Loucy (cell line): Measurements from ENCODE around the gene CYP3A5.

Experiments
- H2AFZ ChIP-seq: fragments of 200-600 bp; sonication (generic); 2 replicates; pipeline ENCODE4 v1.6.0; 2016; ENCODE audit warnings: antibody characterized with exemption, mild to moderate bottlenecking, low read length, moderate library complexity
- H3F3A ChIP-seq: fragments of 200-600 bp; 2 replicates; pipeline ENCODE4 v1.6.0; 2016; ENCODE audit warnings: antibody characterized with exemption, low read depth, mild to moderate bottlenecking
- H3K27me3 ChIP-seq: fragments of 200-600 bp; sonication (generic); 2 replicates; pipeline ENCODE4 v1.6.1; 2014; ENCODE audit warnings: low read length, mild to moderate bottlenecking; ENCODE audit not compliant: insufficient read depth, poor library complexity, severe bottlenecking
- H3K36me3 ChIP-seq: fragments of 200-600 bp; sonication (generic); 2 replicates; pipeline ENCODE4 v1.6.1; 2016; ENCODE audit warnings: low read length; ENCODE audit not compliant: insufficient read depth
- H3K4me1 ChIP-seq: fragments of 200-600 bp; sonication (generic); 2 replicates; pipeline ENCODE4 v1.5.1; 2014; ENCODE audit warnings: low read length, mild to moderate bottlenecking; ENCODE audit not compliant: insufficient read depth, poor library complexity, severe bottlenecking
- H3K4me2 ChIP-seq: fragments of 200-600 bp; sonication (generic); 2 replicates; pipeline ENCODE4 v1.6.0; 2014; ENCODE audit warnings: antibody characterized with exemption, low read length, low read depth, mild to moderate bottlenecking; ENCODE audit not compliant: poor library complexity, severe bottlenecking
- H3K4me3 ChIP-seq: fragments of 200-600 bp; sonication (generic); 2 replicates; pipeline ENCODE4 v1.5.1; 2014; ENCODE audit warnings: low read length, mild to moderate bottlenecking, mixed read lengths; ENCODE audit not compliant: poor library complexity, severe bottlenecking
- H3K79me2 ChIP-seq: fragments of 200-600 bp; sonication (generic); 2 replicates; pipeline ENCODE4 v1.6.1; 2014; ENCODE audit warnings: low read length; ENCODE audit not compliant: insufficient read depth
- H3K9ac ChIP-seq: fragments of 200-600 bp; sonication (generic); 2 replicates; pipeline ENCODE4 v1.6.0; 2014; ENCODE audit warnings: mild to moderate bottlenecking, low read depth, low read length, moderate library complexity; ENCODE audit not compliant: poor library complexity, severe bottlenecking
- H3K9me2 ChIP-seq: fragments of 200-600 bp; sonication (generic); replicated peaks from 2 replicates; pipeline ENCODE4 v1.6.1; 2016; ENCODE audit warnings: low read depth, low read length, mixed read lengths
- H3K9me3 ChIP-seq: fragments of 200-600 bp; sonication (generic); 2 replicates; pipeline ENCODE4 v1.6.1; 2014; ENCODE audit warnings: mild to moderate bottlenecking, antibody characterized with exemption, low read length, low read depth; ENCODE audit not compliant: insufficient read depth
- H4K20me1 ChIP-seq: fragments of 200-600 bp; sonication (generic); 2 replicates; pipeline ENCODE4 v1.6.0; 2014; ENCODE audit warnings: antibody characterized with exemption, low read length, mild to moderate bottlenecking; ENCODE audit not compliant: insufficient read depth, poor library complexity, severe bottlenecking
- CTCF ChIP-seq: fragments of 200-600 bp; sonication (generic); conservative IDR thresholded peaks from 2 replicates; pipeline ENCODE4 v1.5.1; 2014; ENCODE audit warnings: mild to moderate bottlenecking, antibody characterized with exemption, low read length
- EZH2phosphoT487 ChIP-seq: fragments of 200-600 bp; IDR thresholded peaks from 2 replicates; pipeline ENCODE4 v1.6.1; 2018; ENCODE audit warnings: antibody characterized with exemption, mild to moderate bottlenecking, moderate library complexity, borderline replicate concordance

Gene CYP3A5

GRCh38 chr7:99605527-99605926, 74.3 kb downstream of the CYP3A5 start:
- Histone ChIP-seq H3K9me3 (no peaks in the 10 kb centered on the region), H3K9ac (no peak overlapping the region), H3K79me2 (no peaks in the 10 kb centered on the region), H3K4me3 (no peak overlapping the region), H3K36me3 (no peaks in the 10 kb centered on the region), H3K27me3 (no peaks in the 10 kb centered on the region), H2AFZ (no peak overlapping the region), H3K4me1 (no peaks in the 10 kb centered on the region), H3F3A (no peaks in the 10 kb centered on the region), H4K20me1 (no peaks in the 10 kb centered on the region), H3K4me2 (no peak overlapping the region), H3K9me2 (no peaks in the 10 kb centered on the region)
- TF ChIP-seq CTCF (no peak), EZH2phosphoT487 (no peak)

GRCh38 chr7:99601656-99602310, 78.0 kb downstream of the CYP3A5 start:
- no peak overlapping the region for H3K4me2 ChIP-seq
- no peaks in the 10 kb centered on the region for H3K79me2 ChIP-seq
- no peaks in the 10 kb centered on the region for H3K4me1 ChIP-seq
- no peaks in the 10 kb centered on the region for H3K36me3 ChIP-seq
- no peaks in the 10 kb centered on the region for H3F3A ChIP-seq
- no peaks in the 10 kb centered on the region for H4K20me1 ChIP-seq
- H2AFZ ChIP-seq: no peak overlapping the region
- no peak overlapping the region for H3K9ac ChIP-seq
- no peaks in the 10 kb centered on the region for H3K9me3 ChIP-seq
- TF ChIP-seq CTCF (no peak; the same call in 1 of the 2 replicates), EZH2phosphoT487 (no peak)
- no peaks in the 10 kb centered on the region for H3K27me3 ChIP-seq
- no peaks in the 10 kb centered on the region for H3K9me2 ChIP-seq
- H3K4me3 ChIP-seq: no peak overlapping the region

- no peaks in the 10 kb centered on the region for H3K27me3 ChIP-seq
- no peak overlapping the region for H2AFZ ChIP-seq
- no peak overlapping the region for H3K9ac ChIP-seq
- no peak for TF ChIP-seq EZH2phosphoT487
- no peak for TF ChIP-seq CTCF
- no peaks in the 10 kb centered on the region for H3K79me2 ChIP-seq
- H3K4me2 ChIP-seq: no peak overlapping the region
- no peaks in the 10 kb centered on the region for H3K9me2 ChIP-seq
- H3K4me1 ChIP-seq: no peaks in the 10 kb centered on the region
- no peaks in the 10 kb centered on the region for H3K9me3 ChIP-seq
- no peaks in the 10 kb centered on the region for H3F3A ChIP-seq
- H3K36me3 ChIP-seq: no peaks in the 10 kb centered on the region
- H3K4me3 ChIP-seq: no peak overlapping the region
- no peaks in the 10 kb centered on the region for H4K20me1 ChIP-seq
Measured at GRCh38 chr7:99599836-99600235, 80.0 kb downstream of the CYP3A5 start.
